Gastroesophageal sphincter (tissue), 3 donors: ENCODE data around the gene PSMD5.

ENCODE experiments used
- CTCF ChIP-seq, 4 experiments: fragments of 200-600 bp in 2 of 4; fragments of 450-650 bp in 2 of 4; sonication (generic) in 1 of 4; IDR thresholded peaks; one replicate each; pipeline ENCODE4 v1.5.1; 2017 to 2019; ENCODE audit warnings: antibody characterized with exemption in 4 of 4, mild to moderate bottlenecking in 2 of 4, moderate library complexity in 2 of 4
- EP300 ChIP-seq: sonication (generic); formaldehyde crosslinking; IDR thresholded peaks from one replicate; pipeline ENCODE4 v1.6.1; 2017; ENCODE audit warnings: antibody characterized with exemption, mild to moderate bottlenecking
- POLR2A ChIP-seq, 2 donors: fragments of 450-650 bp; IDR thresholded peaks; one replicate each; pipeline ENCODE4 v1.6.1; 2017; ENCODE audit warnings: antibody characterized with exemption in 2 of 2, mild to moderate bottlenecking in 2 of 2, moderate library complexity in 1 of 2
- POLR2AphosphoS5 ChIP-seq: sonication (generic); formaldehyde crosslinking; IDR thresholded peaks from one replicate; pipeline ENCODE4 v1.6.1; 2017; ENCODE audit warnings: antibody characterized with exemption

- TF ChIP-seq CTCF (IDR thresholded peaks at IDR 0.05) (no peak), EP300 (no peak), POLR2AphosphoS5 (no peak), POLR2A (IDR thresholded peaks at IDR 0.05) (no peak)
Measured at GRCh38 chr9:120853198-120853597, 10.5 kb upstream of the PSMD5 start.
